Type B pancreatic cell (in vitro differentiated cells): ENCODE results near the gene PER1. TPM values are rescaled to one million over a fixed set of nuclear protein-coding genes. Genes with fewer than 3 reads are reported as not detected.
A peak's percentile ranks its signal among the peaks of the same experiment; 100 is the strongest.

Experiments
- DNase-seq: peaks from one replicate; pipeline ENCODE4 v3.0.0; 2021; ENCODE audit warnings: mixed read lengths; ENCODE audit not compliant: unreplicated experiment; ENCODE audit errors: extremely low spot score
- H3K27ac Mint-ChIP-seq: 2 replicates; pipeline ENCODE4 v1.8.0; 2021; ENCODE audit warnings: mild to moderate bottlenecking, mixed read lengths
- H3K27me3 Mint-ChIP-seq: 2 replicates; pipeline ENCODE4 v1.8.0; 2021; ENCODE audit warnings: mixed read lengths
- H3K36me3 Mint-ChIP-seq: 2 replicates; pipeline ENCODE4 v1.8.0; 2021; ENCODE audit warnings: mixed read lengths
- H3K4me1 Mint-ChIP-seq: one replicate; pipeline ENCODE4 v1.8.0; 2021; ENCODE audit warnings: mixed read lengths; ENCODE audit not compliant: unreplicated experiment
- H3K4me3 Mint-ChIP-seq: 2 replicates; pipeline ENCODE4 v1.8.0; 2021; ENCODE audit warnings: mild to moderate bottlenecking, mixed read lengths
- H3K9me3 Mint-ChIP-seq: 2 replicates; pipeline ENCODE4 v1.8.0; 2021; ENCODE audit warnings: mixed read lengths
- total RNA-seq: library from RNA; stranded (reverse); gene quantifications from 2 replicates; pipeline ENCODE4 v1.2.1, GENCODE V29; 2021; ENCODE audit warnings: low replicate concordance
- TF ChIP-seq, protein P1 (sequence below): fragments of 200-600 bp; sonication (generic); conservative IDR thresholded peaks from 2 replicates; pipeline ENCODE4 v1.5.0; 2021; ENCODE audit warnings: antibody characterized with exemption, mild to moderate bottlenecking

The PER1 gene
- total RNA-seq, 1 donor from 2014 or later: 33.2 TPM

DNA sequence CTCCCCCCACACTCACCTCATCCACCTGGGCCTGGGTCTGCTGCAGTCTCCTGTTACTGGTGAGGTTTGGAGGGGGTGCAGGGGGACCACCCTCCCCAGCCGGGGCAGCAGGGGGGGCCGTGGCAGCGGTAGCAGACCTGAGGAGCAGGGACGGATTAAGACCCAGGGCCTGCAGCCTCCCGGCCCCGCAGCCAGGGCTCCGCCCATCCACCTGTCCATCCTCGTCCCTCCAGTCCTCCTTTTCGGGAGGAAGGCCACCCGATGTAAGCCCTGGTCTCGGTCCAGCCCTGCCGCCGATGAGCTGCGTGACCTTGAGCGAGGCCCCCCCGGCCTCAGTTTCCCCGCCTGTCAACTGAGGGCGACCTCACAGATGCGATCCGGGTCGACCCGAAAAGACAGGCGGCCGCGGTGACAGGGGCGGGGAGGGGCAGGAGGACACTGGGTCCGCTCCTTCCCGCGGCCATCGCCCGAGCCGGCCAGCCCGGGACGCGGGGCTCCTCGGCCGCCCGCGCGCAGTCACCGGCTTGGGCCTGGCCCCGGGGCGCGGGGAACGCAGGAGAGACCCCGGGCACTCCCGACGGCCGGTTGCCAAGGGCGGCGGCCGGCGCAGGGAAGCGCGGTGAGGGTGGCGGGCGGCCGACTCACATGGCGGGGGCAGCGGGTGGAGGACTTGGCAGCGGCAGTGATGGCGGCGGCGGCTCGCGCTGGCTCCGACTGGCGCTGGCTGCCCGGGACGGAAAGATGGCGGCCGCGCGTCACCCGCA is 10.2 kb upstream of the PER1 start, which contains the start of gene VAMP2:
VAMP2 (minus strand) TSS at position 716 of the 764 bp plus-strand sequence; CDS start at position 647, 69 bp downstream.
- peak; percentile 89 for DNase-seq
- peaks cover 20% of the 10 kb centered on the region for H3K4me1 Mint-ChIP-seq
- peak within 1 kb of the TSS; percentile 92 for H3K4me3 Mint-ChIP-seq
- H3K9me3 Mint-ChIP-seq: no peaks in the 10 kb centered on the region
- H3K36me3 Mint-ChIP-seq: peaks cover 6% of the 10 kb centered on the region
- H3K27ac Mint-ChIP-seq: peak within 1 kb of the TSS; percentile 92
- H3K27me3 Mint-ChIP-seq: no peaks in the 10 kb centered on the region
- TF ChIP-seq, protein P1, sequence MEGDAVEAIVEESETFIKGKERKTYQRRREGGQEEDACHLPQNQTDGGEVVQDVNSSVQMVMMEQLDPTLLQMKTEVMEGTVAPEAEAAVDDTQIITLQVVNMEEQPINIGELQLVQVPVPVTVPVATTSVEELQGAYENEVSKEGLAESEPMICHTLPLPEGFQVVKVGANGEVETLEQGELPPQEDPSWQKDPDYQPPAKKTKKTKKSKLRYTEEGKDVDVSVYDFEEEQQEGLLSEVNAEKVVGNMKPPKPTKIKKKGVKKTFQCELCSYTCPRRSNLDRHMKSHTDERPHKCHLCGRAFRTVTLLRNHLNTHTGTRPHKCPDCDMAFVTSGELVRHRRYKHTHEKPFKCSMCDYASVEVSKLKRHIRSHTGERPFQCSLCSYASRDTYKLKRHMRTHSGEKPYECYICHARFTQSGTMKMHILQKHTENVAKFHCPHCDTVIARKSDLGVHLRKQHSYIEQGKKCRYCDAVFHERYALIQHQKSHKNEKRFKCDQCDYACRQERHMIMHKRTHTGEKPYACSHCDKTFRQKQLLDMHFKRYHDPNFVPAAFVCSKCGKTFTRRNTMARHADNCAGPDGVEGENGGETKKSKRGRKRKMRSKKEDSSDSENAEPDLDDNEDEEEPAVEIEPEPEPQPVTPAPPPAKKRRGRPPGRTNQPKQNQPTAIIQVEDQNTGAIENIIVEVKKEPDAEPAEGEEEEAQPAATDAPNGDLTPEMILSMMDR: peak; percentile 31

DNA sequence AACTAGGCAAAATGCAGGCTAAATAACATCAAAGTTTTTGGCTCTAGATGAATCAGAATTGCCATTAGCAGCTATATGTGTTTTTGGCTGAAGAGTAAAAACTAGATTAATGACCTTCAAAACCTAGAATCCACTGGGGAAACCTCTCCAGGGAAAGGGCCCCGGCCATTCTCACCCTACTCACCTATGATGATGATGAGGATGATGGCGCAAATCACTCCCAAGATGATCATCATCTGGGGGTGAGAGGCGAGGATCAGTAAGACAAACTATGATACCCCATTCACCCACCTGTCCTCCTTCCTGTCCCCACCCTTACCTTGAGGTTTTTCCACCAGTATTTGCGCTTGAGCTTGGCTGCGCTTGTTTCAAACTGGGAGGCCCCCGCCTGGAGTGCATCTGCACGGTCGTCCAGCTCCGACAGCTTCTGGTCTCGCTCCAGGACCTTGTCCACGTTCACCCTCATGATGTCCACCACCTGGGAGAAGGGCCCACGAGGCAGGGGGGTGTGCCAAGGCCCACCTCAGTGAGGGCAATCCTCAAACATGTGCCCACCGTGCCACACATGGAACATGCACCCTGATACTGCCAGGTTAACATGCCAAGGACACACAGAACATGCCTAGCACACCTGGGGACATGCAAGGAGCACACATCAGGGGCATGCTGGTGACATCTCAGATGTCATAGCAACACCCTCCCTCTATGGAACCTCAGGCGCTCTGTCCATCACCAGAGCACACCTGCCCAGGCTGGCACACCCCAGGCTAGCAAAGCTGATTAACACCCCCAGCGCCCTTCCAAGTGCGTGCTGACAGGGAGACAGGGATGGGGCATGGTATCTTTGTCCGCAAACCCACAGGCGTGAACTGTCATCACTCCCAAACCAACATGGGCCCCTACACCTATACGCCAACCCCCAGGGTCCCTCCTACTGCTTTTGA is 9.4 kb upstream of the PER1 start:
- Mint-ChIP-seq H3K27ac (peak overlapping the region; percentile 80), H3K36me3 (peaks cover 6% of the 10 kb centered on the region), H3K9me3 (no peaks in the 10 kb centered on the region), H3K4me1 (peaks cover 20% of the 10 kb centered on the region), H3K4me3 (peak overlapping the region; percentile 83), H3K27me3 (no peaks in the 10 kb centered on the region)
- no peak for DNase-seq
- TF ChIP-seq, protein P1: no peak

DNA sequence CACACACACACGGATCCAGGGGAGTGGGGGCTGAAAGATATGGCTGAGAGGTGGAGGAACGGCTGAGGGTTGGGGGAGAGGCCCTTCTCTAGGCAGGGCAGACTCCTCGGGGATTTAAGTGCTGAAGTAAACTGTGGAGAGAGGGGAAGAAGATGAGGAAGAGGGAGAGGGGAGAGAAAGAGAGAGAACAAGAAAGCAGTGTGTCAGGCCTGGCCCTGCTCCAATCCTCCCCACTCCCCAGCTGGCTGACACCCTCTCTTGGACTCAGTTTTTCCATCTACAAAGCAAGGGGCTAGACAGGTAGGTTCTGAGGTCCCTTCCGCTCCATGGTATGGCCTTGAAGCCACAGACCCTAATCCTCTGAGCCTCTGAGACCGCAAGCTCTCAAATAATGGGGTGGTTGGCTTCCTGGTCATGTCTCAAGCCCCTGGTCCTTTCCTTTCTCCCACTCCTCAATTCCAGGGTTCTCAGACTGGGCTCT is 8.6 kb upstream of the PER1 start:
- Mint-ChIP-seq H3K36me3 (peaks cover 6% of the 10 kb centered on the region), H3K27me3 (no peaks in the 10 kb centered on the region), H3K4me1 (peaks cover 20% of the 10 kb centered on the region), H3K27ac (peak overlapping the region; percentile 40), H3K4me3 (peak overlapping the region; percentile 83), H3K9me3 (no peaks in the 10 kb centered on the region)
- no peak for DNase-seq
- TF ChIP-seq, protein P1: no peak

DNA sequence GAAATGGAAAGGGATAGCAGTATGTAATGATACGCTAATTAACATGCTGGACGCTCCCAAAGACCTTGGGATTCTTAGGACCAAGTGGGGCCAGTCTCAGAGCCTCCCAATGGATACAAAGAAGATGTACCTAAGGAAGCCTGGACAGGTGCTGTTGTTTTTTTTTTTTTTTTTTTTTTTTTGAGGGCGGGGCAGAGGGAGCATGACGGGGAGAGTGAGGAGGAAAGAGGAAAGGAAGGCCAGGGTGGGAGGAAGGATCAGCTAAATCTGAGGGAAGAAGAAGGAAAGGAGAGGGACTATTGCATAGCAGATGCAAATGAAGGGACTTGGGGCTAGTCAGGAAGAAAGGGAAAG is 8.0 kb upstream of the PER1 start:
- Mint-ChIP-seq H3K9me3 (no peaks in the 10 kb centered on the region), H3K27me3 (no peaks in the 10 kb centered on the region), H3K4me1 (peaks cover 20% of the 10 kb centered on the region), H3K27ac (peak overlapping the region; percentile 40), H3K4me3 (peak overlapping the region; percentile 83), H3K36me3 (peaks cover 6% of the 10 kb centered on the region)
- TF ChIP-seq, protein P1: no peak
- DNase-seq: no peak

DNA sequence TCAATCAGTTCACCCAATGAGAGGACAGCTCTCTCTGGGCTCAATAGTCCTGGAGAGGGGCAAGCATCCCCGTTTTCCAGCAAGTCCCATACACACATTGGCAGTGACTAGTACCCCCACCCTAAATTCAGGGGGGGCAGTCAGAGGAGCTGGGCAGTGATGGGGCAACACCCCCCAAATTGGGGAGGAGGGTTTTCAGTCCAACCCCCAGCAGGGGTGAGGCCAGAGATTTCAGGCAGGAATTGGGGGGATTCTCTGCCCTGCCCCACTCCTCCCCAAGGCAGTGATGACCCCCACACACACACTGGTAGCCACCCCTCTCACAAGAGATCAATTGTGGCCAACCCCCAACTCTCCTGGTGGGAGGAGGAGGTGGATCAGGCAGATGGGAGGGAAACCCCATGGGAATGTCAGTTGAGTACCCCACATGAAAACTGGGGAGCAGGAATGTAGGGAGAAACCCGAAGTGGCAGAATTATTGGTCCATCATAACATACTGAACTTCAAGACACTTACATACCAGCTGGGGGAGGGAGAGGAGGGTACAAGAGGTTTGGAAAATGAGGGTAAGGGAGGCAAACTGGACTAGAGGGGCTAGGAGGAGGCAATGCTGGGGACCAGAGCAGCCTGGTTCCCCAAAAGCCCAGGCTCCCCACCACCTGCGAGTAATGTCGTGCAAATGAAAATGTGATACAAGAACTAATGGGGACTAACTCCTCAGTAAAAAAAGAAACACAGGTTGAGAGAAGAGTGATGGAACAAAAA is 7.4 kb upstream of the PER1 start:
- Mint-ChIP-seq H3K4me1 (peaks cover 16% of the 10 kb centered on the region), H3K9me3 (no peaks in the 10 kb centered on the region), H3K27ac (peak overlapping the region; percentile 93), H3K27me3 (no peaks in the 10 kb centered on the region), H3K4me3 (peak overlapping the region; percentile 68), H3K36me3 (peaks cover 6% of the 10 kb centered on the region)
- TF ChIP-seq, protein P1: no peak
- no peak for DNase-seq
